C1 segment of cervical spinal cord (tissue), 14 donors: ENCODE data around the gene VPS36.
"Not testable (repeated sequence)": the region's sequence is repeated elsewhere in the genome, so short reads cannot be mapped to it uniquely, and the experiment has no call there.

Experiments
- DNase-seq, 14 donors: peaks; one replicate each; lab custom pipeline; 2025; lab: John Stamatoyannopoulos, UW

VPS36 gene

DNA sequence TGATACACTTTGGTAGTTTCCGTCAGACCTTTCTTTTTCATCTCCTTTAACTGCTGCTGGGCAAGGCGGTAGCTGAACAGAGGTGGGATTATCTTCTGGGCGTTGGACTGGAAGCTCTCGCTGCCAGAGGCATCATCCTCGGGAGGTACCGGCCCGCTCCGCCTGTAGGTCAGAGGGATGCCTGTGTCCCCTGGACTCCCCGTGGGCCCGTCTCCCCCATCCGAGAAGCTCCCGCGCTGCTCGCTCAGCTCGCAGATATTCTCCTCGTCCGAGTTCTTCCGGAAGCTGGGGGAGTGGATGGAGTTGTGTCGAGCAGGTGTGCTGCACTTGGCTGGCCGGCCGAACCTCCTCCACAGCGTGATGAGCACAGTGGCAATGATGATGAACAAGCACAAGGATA, 72.1 kb downstream of the VPS36 start:
- DNase-seq = no peak

GRCh38 chr13:52377898-52378297, 72.5 kb downstream of the VPS36 start:
- DNase-seq = no peak

DNA sequence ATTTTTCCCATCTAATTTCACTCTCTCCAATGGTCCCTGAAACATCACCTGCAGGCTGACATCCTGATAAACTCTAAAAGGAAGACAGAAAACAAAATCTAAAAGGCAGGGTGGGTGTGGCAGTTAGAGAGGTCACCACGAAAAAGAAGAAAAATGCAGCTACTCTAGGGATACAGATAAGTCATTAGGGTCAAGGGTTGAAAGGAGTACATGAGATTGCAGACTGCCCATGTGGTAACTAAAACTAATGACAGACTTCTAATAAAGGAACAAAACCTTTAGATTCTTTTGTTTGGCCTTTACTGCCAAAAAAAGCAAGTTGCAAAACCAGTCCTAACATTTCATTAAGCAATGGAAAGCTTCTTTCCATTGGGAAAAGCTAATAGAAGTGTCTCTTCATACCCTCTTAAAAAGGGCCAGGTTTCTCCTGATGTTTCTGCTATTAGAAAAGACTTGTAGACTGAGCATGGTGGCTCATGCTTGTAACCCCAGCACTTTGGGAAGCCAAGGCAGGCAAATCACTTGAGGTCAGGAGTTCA, 75.5 kb downstream of the VPS36 start:
- no peak for DNase-seq

GRCh38 chr13:52374389-52374788, 76.0 kb downstream of the VPS36 start:
- DNase-seq = no peak

DNA sequence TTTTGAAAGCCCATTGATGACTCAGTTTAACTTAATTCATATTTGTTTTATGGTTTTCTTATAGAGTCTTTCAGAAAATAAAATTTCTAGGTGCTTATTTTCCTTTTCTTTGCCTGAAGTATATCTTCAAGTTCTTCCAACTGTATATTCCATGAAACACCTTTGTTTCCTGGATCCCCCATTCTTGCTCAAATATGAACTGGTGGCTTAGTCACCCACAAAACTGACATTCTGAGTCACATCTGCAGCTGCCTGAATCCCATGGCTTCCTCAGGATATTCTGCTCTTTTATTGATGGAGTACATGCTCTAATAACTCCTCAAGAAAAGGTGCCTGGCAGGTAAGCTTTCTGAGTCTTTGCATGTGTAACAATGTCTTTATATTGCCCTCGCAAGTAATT, 77.2 kb downstream of the VPS36 start:
- DNase-seq = not testable (repeated sequence)

DNA sequence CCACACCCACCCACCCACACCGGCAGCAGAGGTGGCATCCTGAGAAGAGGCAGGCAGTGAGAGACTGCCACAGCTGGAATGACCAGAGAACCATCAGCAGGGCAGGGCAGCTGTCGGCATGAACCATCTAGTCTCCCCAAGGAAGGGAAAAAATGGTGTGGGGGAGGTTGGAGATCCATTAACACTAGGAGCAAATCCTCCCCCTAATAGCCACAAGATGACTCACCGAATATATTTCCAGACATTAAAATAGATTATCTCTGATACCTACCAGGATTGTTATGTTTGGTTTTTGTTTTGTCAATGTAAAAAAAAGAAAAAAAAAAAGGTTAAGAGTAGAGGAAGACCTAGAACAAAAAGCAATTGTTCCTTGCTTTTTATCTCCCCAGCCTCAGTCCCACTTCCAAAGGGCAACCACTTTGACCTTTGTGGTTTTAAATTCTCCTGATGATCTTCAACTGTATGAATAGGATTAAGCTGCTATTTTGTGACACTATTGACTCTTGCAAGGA, 78.6 kb downstream of the VPS36 start:
- DNase-seq = no peak

DNA sequence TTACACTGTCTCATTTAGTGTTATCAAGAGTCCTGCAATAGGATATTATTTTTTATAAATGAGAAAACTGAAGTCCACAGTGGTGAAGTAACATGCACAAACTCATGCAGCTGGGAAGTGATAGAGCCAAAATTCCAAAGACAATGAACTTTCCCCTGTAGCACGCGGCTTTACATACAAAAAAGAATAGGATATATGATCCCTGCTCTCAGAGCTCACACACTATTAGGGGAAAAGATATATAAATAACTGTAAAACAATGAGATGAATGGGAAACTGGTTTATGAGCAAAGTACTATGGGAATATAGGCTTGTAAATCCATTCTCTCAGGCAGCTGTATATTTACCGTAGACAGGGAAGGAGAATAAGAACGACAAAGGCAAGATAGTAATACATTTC, 84.1 kb downstream of the VPS36 start:
- no peak for DNase-seq
